ENCODE results near the gene TIAM2.
"Not testable (repeated sequence)": the region's sequence is repeated elsewhere in the genome, so short reads cannot be mapped to it uniquely, and the experiment has no call there.

Gene TIAM2

GRCh38 chr6:154991207-154991606 is 3.9 kb upstream of the TIAM2 start:
- no peak for DNase-seq

- no peak for DNase-seq
Measured at GRCh38 chr6:154993026-154993425, 2.1 kb upstream of the TIAM2 start.

- no peak for DNase-seq
Measured at GRCh38 chr6:154993710-154994109, 1.4 kb upstream of the TIAM2 start.

- no peak for DNase-seq
Measured at GRCh38 chr6:154994836-154995253, 270 bp upstream of the TIAM2 start.

- no peak for DNase-seq
Measured at GRCh38 chr6:154996016-154996590, 988 bp downstream of the TIAM2 start.

GRCh38 chr6:154996841-154997311 is 1.8 kb downstream of the TIAM2 start:
- no peak for DNase-seq

- DNase-seq = no peak
Measured at GRCh38 chr6:154998855-154999254, 3.7 kb downstream of the TIAM2 start.

GRCh38 chr6:155001482-155001881 is 6.4 kb downstream of the TIAM2 start:
- DNase-seq = no peak

- DNase-seq = no peak
Measured at GRCh38 chr6:155001934-155002333, 6.8 kb downstream of the TIAM2 start.

- DNase-seq = no peak
Measured at GRCh38 chr6:155003476-155003875, 8.4 kb downstream of the TIAM2 start.

- DNase-seq = no peak
Measured at GRCh38 chr6:155004017-155004416, 8.9 kb downstream of the TIAM2 start.

GRCh38 chr6:155004576-155005372 is 9.7 kb downstream of the TIAM2 start:
- DNase-seq = no peak

GRCh38 chr6:155008625-155009024 is 13.5 kb downstream of the TIAM2 start:
- no peak for DNase-seq

- DNase-seq = no peak
Measured at GRCh38 chr6:155010940-155011339, 15.8 kb downstream of the TIAM2 start.

- no peak for DNase-seq
Measured at GRCh38 chr6:155011809-155012291, 16.7 kb downstream of the TIAM2 start.

- DNase-seq = no peak
Measured at GRCh38 chr6:155013457-155013876, 18.4 kb downstream of the TIAM2 start.

GRCh38 chr6:155014137-155014536 is 19.0 kb downstream of the TIAM2 start:
- DNase-seq = no peak

GRCh38 chr6:155014670-155015300 is 19.7 kb downstream of the TIAM2 start:
- no peak for DNase-seq

- not testable (repeated sequence) for DNase-seq
Measured at GRCh38 chr6:155018415-155018814, 23.3 kb downstream of the TIAM2 start.

GRCh38 chr6:155021680-155022079 is 26.6 kb downstream of the TIAM2 start:
- no peak for DNase-seq

GRCh38 chr6:155022721-155023120 is 27.6 kb downstream of the TIAM2 start:
- DNase-seq = no peak

- no peak for DNase-seq
Measured at GRCh38 chr6:155023717-155024116, 28.6 kb downstream of the TIAM2 start.

GRCh38 chr6:155024391-155025027 is 29.4 kb downstream of the TIAM2 start:
- DNase-seq = no peak
